Lung (tissue), 12 donors: ENCODE results near the gene SLC7A5. TPM values are rescaled to one million over a fixed set of nuclear protein-coding genes. Genes with fewer than 3 reads are reported as not detected.
"Not testable (repeated sequence)": the region's sequence is repeated elsewhere in the genome, so short reads cannot be mapped to it uniquely, and the experiment has no call there.

ENCODE experiments used
- ATAC-seq: fragments of 200-7000 bp; cut with Tn5 transposase; one replicate; pipeline ENCODE4 v1.9.1; 2020; ENCODE audit warnings: moderate number of reproducible peaks; ENCODE audit not compliant: insufficient read depth, low FRiP score
- DNase-seq, 3 donors: peaks; one replicate each; pipeline ENCODE4 v3.0.0-alpha.2; 2013 to 2017
- H3K27ac ChIP-seq, 2 donors: one replicate each; pipeline ENCODE4 v1.5.1; 2013; ENCODE audit warnings: mild to moderate bottlenecking in 2 of 2, moderate library complexity in 2 of 2, control low read depth in 1 of 2, inconsistent platforms in 1 of 2, low read depth in 1 of 2, low read length in 1 of 2
- H3K27me3 ChIP-seq, 3 donors: one replicate each; pipeline ENCODE4 v1.5.1; 2013; ENCODE audit warnings: low read length in 2 of 3; ENCODE audit not compliant: control insufficient read depth in 3 of 3, insufficient read depth in 3 of 3
- H3K36me3 ChIP-seq, 4 donors: one replicate each; pipeline ENCODE4 v1.5.1; 2013; ENCODE audit warnings: low read length in 4 of 4, mild to moderate bottlenecking in 1 of 4, moderate library complexity in 1 of 4; ENCODE audit not compliant: control insufficient read depth in 4 of 4, insufficient read depth in 4 of 4
- H3K4me1 ChIP-seq, 5 donors: one replicate each; pipeline ENCODE4 v1.5.1; 2013; ENCODE audit warnings: low read length in 5 of 5, mild to moderate bottlenecking in 2 of 5, moderate library complexity in 1 of 5; ENCODE audit not compliant: control insufficient read depth in 5 of 5, insufficient read depth in 5 of 5
- H3K4me3 ChIP-seq: one replicate; pipeline ENCODE4 v1.5.1; 2013; ENCODE audit warnings: mild to moderate bottlenecking, control low read depth, moderate library complexity
- H3K9ac ChIP-seq, 2 donors: one replicate each; pipeline ENCODE4 v1.5.1; 2013; ENCODE audit warnings: low read length in 2 of 2, control low read depth in 1 of 2; ENCODE audit not compliant: insufficient read depth in 1 of 2
- H3K9me3 ChIP-seq, 4 donors: one replicate each; pipeline ENCODE4 v1.5.1; 2013; ENCODE audit warnings: low read length in 3 of 4, mild to moderate bottlenecking in 1 of 4, moderate library complexity in 1 of 4; ENCODE audit not compliant: control insufficient read depth in 4 of 4, insufficient read depth in 3 of 4
- CTCF ChIP-seq: IDR thresholded peaks from 2 replicates; pipeline ENCODE4 v1.5.1; 2012; ENCODE audit warnings: mild to moderate bottlenecking; ENCODE audit errors: control extremely low read depth, extremely low read depth
- WGBS, 2 donors: extraction: QIAGEN DNeasy Blood & Tissue Kit; methylation state at CpG; one replicate each; pipeline ENCODE4 v1.1.7; 2013; 5-methylcytosine and 5-hydroxymethylcytosine counted together
- polyA plus RNA-seq, 2 donors: library from polyadenylated mRNA; stranded (reverse); fragments of 200-250 nt; gene quantifications; one replicate each; pipeline ENCODE4 v1.2.1, GENCODE V29; 2013
- total RNA-seq, 2 donors: library from RNA; depleted of rRNA in 1 of 2; stranded (reverse); fragments of >200 nt in 1 of 2; gene quantifications; one replicate each; pipeline ENCODE4 v1.2.1, GENCODE V29; 2014 to 2021
- donor health status: control.
- donor health status: control.
- donor health status: Bipolar disorder and iron deficiency.
- donor health status: healthy.
- donor health status: DM: yes; HTN: yes; CAD: no.

SLC7A5 gene
- total and polyA plus RNA-seq, 4 donors: 4.0 to 36.1 (median 19.8) TPM

- Histone ChIP-seq H3K27me3 (no peaks in the 10 kb centered on the region), H3K4me1 (peaks cover 0 to 8% (median 0%) of the 10 kb centered on the region in 5 donors), H3K4me3 (no peak overlapping the region), H3K27ac (no peak overlapping the region), H3K36me3 (no peaks in the 10 kb centered on the region), H3K9ac (no peak overlapping the region), H3K9me3 (peaks cover 0 to 20% (median 2%) of the 10 kb centered on the region in 4 donors)
- WGBS, 2 donors: 90 to 95% methylated on average over 15 of the region's 15 CpGs
- DNase-seq (no peak), ATAC-seq (no peak)
- no peak for TF ChIP-seq CTCF
Measured at GRCh38 chr16:87819282-87819681, 50.0 kb downstream of the SLC7A5 start.

- H3K9ac ChIP-seq: no peak overlapping the region
- ATAC-seq (no peak), DNase-seq (no peak)
- TF ChIP-seq CTCF: no peak
- 88 to 90% methylated on average over 16 of the region's 16 CpGs for WGBS, 2 donors
- no peaks in the 10 kb centered on the region for H3K36me3 ChIP-seq
- H3K4me3 ChIP-seq: no peak overlapping the region
- no peaks in the 10 kb centered on the region for H3K27me3 ChIP-seq
- no peak overlapping the region for H3K27ac ChIP-seq
- H3K4me1 ChIP-seq: peaks cover 0 to 8% (median 0%) of the 10 kb centered on the region in 5 donors
- peaks cover 0 to 20% (median 2%) of the 10 kb centered on the region in 4 donors for H3K9me3 ChIP-seq
Measured at GRCh38 chr16:87818533-87819161, 50.7 kb downstream of the SLC7A5 start.

GRCh38 chr16:87817910-87818309 is 51.4 kb downstream of the SLC7A5 start:
- WGBS, 2 donors: 97 to 98% methylated on average over 8 of the region's 8 CpGs
- Histone ChIP-seq H3K4me1 (peaks cover 0 to 7% (median 0%) of the 10 kb centered on the region in 5 donors), H3K27ac (no peak overlapping the region), H3K27me3 (no peaks in the 10 kb centered on the region), H3K4me3 (no peak overlapping the region), H3K36me3 (no peaks in the 10 kb centered on the region), H3K9me3 (peaks cover 0 to 20% (median 2%) of the 10 kb centered on the region in 4 donors), H3K9ac (no peak overlapping the region)
- TF ChIP-seq CTCF: no peak
- no peak for ATAC-seq
- no peak for DNase-seq

- H3K27ac ChIP-seq, DNase-seq, H3K4me1 ChIP-seq, H3K9ac ChIP-seq, H3K36me3 ChIP-seq, ATAC-seq, H3K27me3 ChIP-seq, H3K4me3 ChIP-seq: not testable (repeated sequence)
- 94 to 95% methylated on average over 7 of the region's 7 CpGs for WGBS, 2 donors
- H3K9me3 ChIP-seq: peaks cover 0 to 20% (median 2%) of the 10 kb centered on the region in 4 donors
Measured at GRCh38 chr16:87817370-87817769, 51.9 kb downstream of the SLC7A5 start.
